Prostate gland (tissue), 2 donors: ENCODE data around the gene DEGS1. TPM values are rescaled to one million over a fixed set of nuclear protein-coding genes. Genes with fewer than 3 reads are reported as not detected.

ENCODE experiments used
- DNase-seq: peaks from one replicate; pipeline ENCODE4 v3.0.0-alpha.2; 2019; ENCODE audit warnings: low spot score
- H3K27ac ChIP-seq, 2 donors: fragments of 200-600 bp; sonication (generic); 2 replicates each; pipeline ENCODE4 v1.5.1; 2017 to 2019
- H3K27me3 ChIP-seq: fragments of 200-600 bp; sonication (generic); replicated peaks from 2 replicates; pipeline ENCODE4 v1.5.1; 2019; ENCODE audit not compliant: insufficient read depth
- H3K36me3 ChIP-seq, 2 donors: fragments of 200-600 bp; sonication (generic); 1 replicate in 1 of 2; 2 replicates in 1 of 2; pipeline versions ENCODE4 v1.5.1 to v1.8.1; 2017 to 2019
- H3K4me1 ChIP-seq: fragments of 200-600 bp; sonication (generic); replicated peaks from 2 replicates; pipeline ENCODE4 v1.5.1; 2019
- H3K4me3 ChIP-seq, 2 donors: fragments of 200-600 bp; sonication (generic); 2 replicates each; pipeline ENCODE4 v1.5.1; 2017 to 2019
- H3K9me3 ChIP-seq: fragments of 200-600 bp; sonication (generic); 2 replicates; pipeline ENCODE4 v1.5.1; 2017
- POLR2A ChIP-seq: fragments of 450-650 bp; IDR thresholded peaks from one replicate; pipeline ENCODE4 v1.6.1; 2016; ENCODE audit warnings: antibody characterized with exemption, mild to moderate bottlenecking
- POLR2AphosphoS5 ChIP-seq: sonication (generic); formaldehyde crosslinking; IDR thresholded peaks from one replicate; pipeline ENCODE4 v1.6.1; 2017; ENCODE audit warnings: antibody characterized with exemption
- WGBS: methylation state at CpG from one replicate; pipeline ENCODE4 v1.1.5; 2018; 5-methylcytosine and 5-hydroxymethylcytosine counted together
- intact Hi-C: fragments of 100-400 bp; cut with DNase I; formaldehyde crosslinking; loops from one replicate; pipeline ENCODE4 v1.14.2; 2022
- total RNA-seq, 2 donors: library from RNA; depleted of rRNA; stranded (reverse); fragments of >200 nt; gene quantifications; one replicate each; pipeline ENCODE4 v1.1.0, GENCODE V29; 2016
- TF ChIP-seq, protein P1 (sequence below), 4 experiments: fragments of 200-600 bp in 2 of 4; fragments of 450-650 bp in 2 of 4; sonication (generic) in 2 of 4; IDR thresholded peaks; 1 replicate in 3 of 4; 2 replicates in 1 of 4; pipeline ENCODE4 v1.5.1; 2016 to 2019; ENCODE audit warnings: antibody characterized with exemption in 4 of 4, mild to moderate bottlenecking in 2 of 4, moderate library complexity in 2 of 4

The DEGS1 gene
- total RNA-seq, 2 donors from 2014 or later = 78.8 to 172 TPM

- Histone ChIP-seq H3K4me1 (no peaks in the 10 kb centered on the region), H3K36me3 (no peaks in the 10 kb centered on the region), H3K27me3 (no peaks in the 10 kb centered on the region), H3K9me3 (no peaks in the 10 kb centered on the region), H3K27ac (no peak overlapping the region), H3K4me3 (no peak overlapping the region)
- no peak for DNase-seq
- intact Hi-C loops = no loop called here
- WGBS = 54% methylated on average over 5 of the region's 5 CpGs
- TF ChIP-seq POLR2A (no peak), POLR2AphosphoS5 (no peak)
- TF ChIP-seq, protein P1, sequence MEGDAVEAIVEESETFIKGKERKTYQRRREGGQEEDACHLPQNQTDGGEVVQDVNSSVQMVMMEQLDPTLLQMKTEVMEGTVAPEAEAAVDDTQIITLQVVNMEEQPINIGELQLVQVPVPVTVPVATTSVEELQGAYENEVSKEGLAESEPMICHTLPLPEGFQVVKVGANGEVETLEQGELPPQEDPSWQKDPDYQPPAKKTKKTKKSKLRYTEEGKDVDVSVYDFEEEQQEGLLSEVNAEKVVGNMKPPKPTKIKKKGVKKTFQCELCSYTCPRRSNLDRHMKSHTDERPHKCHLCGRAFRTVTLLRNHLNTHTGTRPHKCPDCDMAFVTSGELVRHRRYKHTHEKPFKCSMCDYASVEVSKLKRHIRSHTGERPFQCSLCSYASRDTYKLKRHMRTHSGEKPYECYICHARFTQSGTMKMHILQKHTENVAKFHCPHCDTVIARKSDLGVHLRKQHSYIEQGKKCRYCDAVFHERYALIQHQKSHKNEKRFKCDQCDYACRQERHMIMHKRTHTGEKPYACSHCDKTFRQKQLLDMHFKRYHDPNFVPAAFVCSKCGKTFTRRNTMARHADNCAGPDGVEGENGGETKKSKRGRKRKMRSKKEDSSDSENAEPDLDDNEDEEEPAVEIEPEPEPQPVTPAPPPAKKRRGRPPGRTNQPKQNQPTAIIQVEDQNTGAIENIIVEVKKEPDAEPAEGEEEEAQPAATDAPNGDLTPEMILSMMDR (IDR thresholded peaks at IDR 0.05) = no peak
These were observed 36.1 kb downstream of the DEGS1 start for GRCh38 chr1:224219011-224219611.

DNA sequence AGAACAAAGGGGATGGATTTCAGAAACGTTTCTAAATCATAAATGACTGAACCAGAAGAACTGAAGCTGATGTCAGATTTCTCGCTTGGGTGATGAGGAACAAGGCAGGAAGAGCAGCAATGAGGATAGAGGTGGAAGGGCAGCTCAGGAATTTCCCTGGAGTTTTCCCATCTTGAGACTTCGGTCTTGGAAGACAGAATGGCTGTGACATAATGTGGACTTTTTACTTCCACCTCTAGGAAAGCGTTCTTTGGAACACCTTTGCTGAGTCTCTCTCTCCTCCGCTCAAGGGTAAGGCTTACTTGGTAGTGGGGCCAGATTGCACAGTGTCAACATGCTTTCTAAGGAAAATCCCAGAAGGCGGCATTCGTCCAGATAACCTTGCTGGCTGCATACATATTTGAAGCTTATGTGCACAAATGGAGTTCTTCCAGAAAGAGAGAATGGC lies 36.6 kb downstream of the DEGS1 start:
- no peak for DNase-seq
- H3K36me3 ChIP-seq = no peaks in the 10 kb centered on the region
- no peak overlapping the region for H3K4me3 ChIP-seq
- intact Hi-C loops = no loop called here
- WGBS = 56% methylated on average over 7 of the region's 7 CpGs
- no peak overlapping the region for H3K27ac ChIP-seq
- H3K4me1 ChIP-seq = no peaks in the 10 kb centered on the region
- TF ChIP-seq POLR2A (no peak), POLR2AphosphoS5 (no peak)
- TF ChIP-seq, protein P1 (IDR thresholded peaks at IDR 0.05) = no peak
- H3K27me3 ChIP-seq = no peaks in the 10 kb centered on the region
- H3K9me3 ChIP-seq = no peaks in the 10 kb centered on the region

- DNase-seq = no peak
- Histone ChIP-seq H3K36me3 (no peaks in the 10 kb centered on the region), H3K27ac (peak overlapping the region in 1 of 2 donors; percentile 24), H3K4me1 (no peaks in the 10 kb centered on the region), H3K9me3 (no peaks in the 10 kb centered on the region), H3K27me3 (no peaks in the 10 kb centered on the region), H3K4me3 (no peak overlapping the region)
- intact Hi-C loops = no loop called here
- TF ChIP-seq POLR2A (no peak), POLR2AphosphoS5 (peak; percentile 12)
- TF ChIP-seq, protein P1 (IDR thresholded peaks at IDR 0.05) = no peak
- WGBS = 58% methylated on average over 12 of the region's 12 CpGs
These were observed 41.0 kb downstream of the DEGS1 start for GRCh38 chr1:224223819-224224714.

- DNase-seq = no peak
- H3K27me3 ChIP-seq = no peaks in the 10 kb centered on the region
- H3K4me1 ChIP-seq = no peaks in the 10 kb centered on the region
- H3K36me3 ChIP-seq = no peaks in the 10 kb centered on the region
- intact Hi-C loops = no loop called here
- H3K9me3 ChIP-seq = no peaks in the 10 kb centered on the region
- no peak for TF ChIP-seq POLR2A
- WGBS = 92% methylated on average over 6 of the region's 6 CpGs
- H3K4me3 ChIP-seq = no peak overlapping the region
- H3K27ac ChIP-seq = no peak overlapping the region
These were observed 43.9 kb downstream of the DEGS1 start for GRCh38 chr1:224226849-224227502.

DNA sequence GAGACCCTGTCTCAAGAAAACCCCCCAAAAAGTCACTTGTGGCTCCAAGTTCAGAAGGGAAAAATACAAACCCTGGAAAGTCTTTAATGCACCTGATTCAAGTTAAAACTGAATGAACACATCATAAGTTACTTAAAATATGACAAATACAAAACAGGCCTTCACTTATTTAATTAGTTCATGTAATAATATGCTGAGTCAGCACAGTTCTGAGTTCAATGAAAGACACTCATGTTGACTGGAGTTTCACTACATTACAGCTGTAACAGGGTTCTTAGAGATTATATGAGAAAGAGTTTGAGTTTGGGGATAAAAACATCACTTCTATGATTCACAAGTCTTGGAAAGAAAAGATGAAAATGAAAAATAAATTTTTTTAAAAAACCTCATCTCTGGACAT lies 51.0 kb downstream of the DEGS1 start:
- H3K9me3 ChIP-seq = no peaks in the 10 kb centered on the region
- H3K27ac ChIP-seq = no peak overlapping the region
- TF ChIP-seq POLR2A (no peak), POLR2AphosphoS5 (no peak)
- TF ChIP-seq, protein P1 (IDR thresholded peaks at IDR 0.05) = no peak
- no peak for DNase-seq
- intact Hi-C loops = no loop called here
- H3K36me3 ChIP-seq = no peaks in the 10 kb centered on the region
- no peaks in the 10 kb centered on the region for H3K27me3 ChIP-seq
- no peak overlapping the region for H3K4me3 ChIP-seq
- no peaks in the 10 kb centered on the region for H3K4me1 ChIP-seq
